Measurements from ENCODE around the gene ID4.

GRCh38 chr6:19798362-19798761 is 38.8 kb upstream of the ID4 start:
- no peak for TF ChIP-seq CTCF (conservative IDR thresholded peaks at IDR 0.05 in 1 of 2, IDR thresholded peaks at IDR 0.05 in 1 of 2; ENCODE audit: extremely low read depth in 1 of 2, insufficient read depth in 1 of 2, low read depth in 1 of 2, low read length in 2 of 2)
- TF ChIP-seq EZH2 (IDR thresholded peaks at IDR 0.05; ENCODE audit: borderline replicate concordance, low read length) = no peak

Measured in mammary epithelial cell (primary cell).